Vein endothelial cell (primary cell): Measurements from ENCODE around the gene FBXW12. TPM values are rescaled to one million over a fixed set of nuclear protein-coding genes. Genes with fewer than 3 reads are reported as not detected.

Experiments
- small RNA-seq: library from RNA; depleted of rRNA; stranded (forward); fragments of <200 nt; gene quantifications from one replicate; pipeline ENCODE3, GENCODE V24; 2012
- total RNA-seq: library from RNA; depleted of rRNA; stranded (reverse); fragments of >200 nt; gene quantifications from 2 replicates; pipeline ENCODE4 v1.2.3, GENCODE V29; 2012

Gene FBXW12, protein sequence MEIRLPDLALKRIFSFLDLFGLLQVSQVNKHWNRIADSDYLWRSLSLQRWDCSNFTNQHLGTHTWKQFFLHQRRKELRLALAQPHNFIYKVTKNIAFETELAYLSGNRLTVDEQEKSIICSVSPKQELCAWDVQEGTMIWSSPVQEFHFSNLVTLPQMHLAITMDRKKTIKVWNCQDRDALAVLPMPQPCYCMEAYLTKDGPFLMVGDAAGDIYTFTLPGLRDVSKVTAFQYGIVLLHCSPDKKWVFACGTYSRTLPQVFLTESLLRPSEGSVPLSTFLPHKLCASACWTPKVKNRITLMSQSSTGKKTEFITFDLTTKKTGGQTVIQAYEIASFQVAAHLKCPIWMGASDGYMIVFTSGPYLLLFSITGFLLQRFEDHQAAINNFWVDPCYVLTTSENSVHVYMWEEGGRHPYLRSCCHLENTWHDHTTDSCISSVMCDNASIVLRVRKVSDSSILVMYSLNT
- total RNA-seq = not detected in 2 replicates

DNA sequence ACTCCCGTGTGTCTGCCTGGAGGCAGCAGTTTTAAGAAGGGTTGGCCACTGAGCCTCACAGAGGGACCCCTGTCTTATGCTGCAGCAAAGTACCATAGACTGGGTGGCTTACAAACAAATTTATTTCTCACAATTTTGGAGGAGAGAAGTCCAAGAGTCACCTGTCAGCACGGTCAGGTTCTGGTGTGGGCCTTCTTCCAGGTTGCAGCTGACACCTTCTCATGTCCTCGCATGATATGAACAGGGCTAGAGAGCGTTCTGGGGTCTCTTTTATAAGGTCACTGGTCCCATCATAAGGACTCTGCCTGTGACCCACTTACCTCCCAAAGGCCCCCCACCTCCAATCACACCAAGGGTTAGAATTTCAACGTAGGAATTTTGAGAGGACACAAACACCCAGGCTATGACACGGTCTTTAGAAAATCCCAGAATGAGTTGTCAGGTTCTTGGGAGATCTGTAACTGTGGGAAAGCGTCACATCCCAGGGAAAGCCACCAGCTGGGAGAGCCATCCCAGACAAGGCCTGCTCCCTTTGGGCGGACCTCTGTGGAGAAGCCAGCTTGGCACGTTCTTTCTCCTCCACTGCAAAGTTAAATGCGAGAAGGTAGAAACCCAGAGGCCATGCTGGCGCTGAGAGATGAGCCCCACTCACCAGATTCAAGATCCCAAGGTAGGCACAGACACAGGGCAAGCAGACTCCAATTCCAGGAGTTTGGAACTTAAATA is at the start of gene FBXW12:
Gene FBXW12, plus strand, starts transcription at position 569 of the 726 bp plus-strand sequence. CDS start 549 bp downstream, outside the sequence.

DNA sequence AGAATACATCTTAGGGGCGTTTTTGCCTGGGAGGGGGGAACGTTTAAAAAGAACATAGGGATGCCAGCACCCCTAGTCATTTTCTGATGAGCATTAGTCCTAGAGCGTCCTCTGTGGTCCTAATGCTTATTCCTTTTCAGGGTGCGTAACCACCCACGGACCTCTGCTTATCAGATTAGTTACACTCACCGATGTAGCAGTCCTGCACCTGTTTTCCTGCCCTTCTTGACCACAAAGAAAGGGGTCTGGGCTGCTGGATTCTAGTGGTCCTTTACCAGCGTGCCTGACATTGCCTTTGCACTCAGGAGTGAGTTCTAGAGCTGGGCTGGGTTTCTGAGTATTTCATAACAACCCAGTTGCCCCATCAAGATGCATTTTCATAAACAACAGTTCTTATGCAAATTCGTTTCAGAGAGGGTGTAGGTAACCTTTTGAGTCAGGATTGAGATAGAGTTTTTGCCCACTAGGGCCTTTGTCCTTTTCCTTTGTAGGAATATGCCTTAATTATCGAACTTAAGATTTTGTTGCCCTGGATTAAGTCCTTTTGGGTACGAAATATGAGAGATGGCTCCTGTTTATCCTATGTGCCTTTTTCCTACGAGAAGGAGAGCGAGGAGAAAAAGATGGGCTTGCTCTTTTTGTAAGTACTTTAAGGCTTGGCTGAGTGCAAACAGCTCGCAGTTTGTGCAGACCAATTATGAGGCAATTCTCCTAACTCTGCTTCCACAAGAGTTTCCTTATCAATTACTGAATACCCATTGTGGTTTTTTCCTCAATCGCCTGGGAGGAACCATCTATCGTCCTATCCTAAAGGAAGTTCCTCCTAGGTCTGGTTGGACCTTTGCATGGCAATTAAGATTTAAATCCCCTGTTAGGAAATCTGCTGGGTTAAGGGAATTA is 38.4 kb upstream of the FBXW12 start, which contains the start of gene SPINK8:
Gene SPINK8, minus strand, starts transcription at position 316 of the 900 bp plus-strand sequence. CDS start 5,320 bp downstream, outside the sequence.

DNA sequence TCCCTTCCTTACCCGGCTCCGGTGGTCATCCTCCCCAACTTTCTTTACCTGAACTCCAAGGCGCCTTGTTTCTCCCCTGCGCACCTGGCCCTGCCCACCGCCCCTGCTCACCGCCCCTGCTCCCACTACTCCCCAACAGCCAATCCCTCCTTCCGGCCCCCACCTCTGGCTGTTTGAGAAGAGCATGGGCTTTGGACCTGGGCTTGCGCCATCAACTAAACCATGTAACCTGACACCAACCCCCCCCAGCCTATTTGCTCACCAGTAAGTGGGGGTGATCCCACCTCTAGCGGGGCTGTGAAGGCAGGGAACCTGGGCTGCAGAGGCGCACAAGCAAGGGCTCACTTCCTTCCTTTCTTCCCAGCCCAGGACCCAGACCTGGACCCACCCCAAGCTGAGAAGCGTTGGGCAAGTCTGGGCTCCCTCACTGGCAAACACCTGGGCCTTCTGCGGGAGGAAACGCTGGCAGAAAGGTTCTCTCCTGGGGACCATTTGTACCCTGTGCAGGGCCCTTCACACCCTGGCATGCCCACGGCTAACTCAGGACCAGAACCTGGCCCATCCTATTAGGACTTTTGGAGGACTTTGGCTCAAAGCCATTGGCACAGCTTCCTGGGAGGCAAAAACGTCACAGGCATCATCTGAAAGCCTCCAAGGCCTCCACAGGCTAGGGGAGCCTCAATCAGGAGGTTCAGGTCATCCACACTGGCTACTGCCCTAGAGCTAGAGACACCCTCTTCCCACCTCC is 58.1 kb downstream of the FBXW12 start, which contains the start of gene PLXNB1:
Gene PLXNB1, minus strand, starts transcription at position 127 of the 748 bp plus-strand sequence. CDS start 5,475 bp downstream, outside the sequence.

DNA sequence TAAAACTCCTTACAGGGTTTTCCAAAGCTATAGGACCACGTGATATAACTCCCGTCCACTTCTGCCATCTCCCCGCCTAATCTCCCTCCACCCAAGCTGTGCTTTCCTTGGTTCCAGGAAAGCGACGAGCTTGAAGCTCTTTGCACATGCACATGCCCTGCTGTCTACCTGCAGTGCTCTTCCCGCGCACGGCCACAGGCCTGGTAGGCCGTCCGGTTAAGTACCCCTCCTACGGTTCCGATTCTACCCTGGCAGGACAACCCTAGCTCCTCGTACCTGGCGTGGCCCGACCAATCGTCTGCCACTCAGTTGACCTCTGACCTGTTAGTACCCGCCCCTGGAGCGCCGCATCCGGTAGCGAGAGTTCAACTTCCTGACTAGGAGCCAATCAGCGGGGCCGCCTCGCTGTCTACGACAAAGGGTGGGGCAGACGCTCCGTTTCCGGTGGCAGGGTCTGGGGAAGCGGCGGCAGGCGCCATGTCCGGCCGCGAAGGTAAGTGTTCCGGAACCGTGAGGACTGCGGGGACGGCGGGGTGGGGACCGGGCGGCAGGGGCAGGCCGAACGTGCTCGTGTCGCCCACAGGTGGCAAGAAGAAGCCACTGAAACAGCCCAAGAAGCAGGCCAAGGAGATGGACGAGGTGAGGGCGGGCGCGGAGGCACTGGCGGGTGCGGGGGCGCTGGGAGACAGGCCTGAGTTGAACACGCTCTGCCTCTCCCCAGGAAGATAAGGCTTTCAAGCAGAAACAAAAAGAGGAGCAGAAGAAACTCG is 68.0 kb downstream of the FBXW12 start, which contains the start of the genes CCDC51 and TMA7:
Gene CCDC51, minus strand, starts transcription at position 300 of the 770 bp plus-strand sequence. CDS start 4,991 bp downstream, outside the sequence.
Gene TMA7, plus strand, starts transcription at position 438 of the 770 bp plus-strand sequence. Its CDS starts 40 bp downstream, at position 478.

Small RNAs within 50 kb of the gene (small RNA-seq; reads per million reads assigned to genes)
- gene RN7SL321P = not detected

Other genes starting within 250 kb of the FBXW12 start
- 12.4 and 20.9 TPM in 2 replicates for gene CDC25A, start 183.8 kb upstream of the FBXW12 start, total RNA-seq
- not detected in 2 replicates for gene CAMP, start 148.7 kb upstream of the FBXW12 start, total RNA-seq
- gene ZNF589, start 131.1 kb upstream of the FBXW12 start, total RNA-seq = 7.8 and 9.0 TPM in 2 replicates
- gene NME6, start 70.9 kb upstream of the FBXW12 start, total RNA-seq = 23.1 and 30.1 TPM in 2 replicates
- not detected in 2 replicates for gene SPINK8, start 38.6 kb upstream of the FBXW12 start, total RNA-seq
- gene PLXNB1, start 57.9 kb downstream of the FBXW12 start, total RNA-seq = 32.2 and 42.8 TPM in 2 replicates
- 11.8 and 13.3 TPM in 2 replicates for gene CCDC51, start 67.9 kb downstream of the FBXW12 start, total RNA-seq
- 200 and 203 TPM in 2 replicates for gene TMA7, start 68.0 kb downstream of the FBXW12 start, total RNA-seq
- gene ATRIP, start 74.5 kb downstream of the FBXW12 start, total RNA-seq = 8.2 and 11.4 TPM in 2 replicates
- gene SHISA5, start 132.0 kb downstream of the FBXW12 start, total RNA-seq = 129 and 145 TPM in 2 replicates
- gene PFKFB4, start 184.6 kb downstream of the FBXW12 start, total RNA-seq = 2.9 and 4.9 TPM in 2 replicates
- not detected in 2 replicates for gene UCN2, start 191.6 kb downstream of the FBXW12 start, total RNA-seq
- gene COL7A1, start 223.1 kb downstream of the FBXW12 start, total RNA-seq = under 0.01 and 0.19 TPM in 2 replicates
- gene UQCRC1, start 237.4 kb downstream of the FBXW12 start, total RNA-seq = 290 and 321 TPM in 2 replicates
- gene TMEM89, start 249.6 kb downstream of the FBXW12 start, total RNA-seq = not detected in 2 replicates